Measurements from ENCODE around the gene CHORDC1.

The CHORDC1 gene

DNA sequence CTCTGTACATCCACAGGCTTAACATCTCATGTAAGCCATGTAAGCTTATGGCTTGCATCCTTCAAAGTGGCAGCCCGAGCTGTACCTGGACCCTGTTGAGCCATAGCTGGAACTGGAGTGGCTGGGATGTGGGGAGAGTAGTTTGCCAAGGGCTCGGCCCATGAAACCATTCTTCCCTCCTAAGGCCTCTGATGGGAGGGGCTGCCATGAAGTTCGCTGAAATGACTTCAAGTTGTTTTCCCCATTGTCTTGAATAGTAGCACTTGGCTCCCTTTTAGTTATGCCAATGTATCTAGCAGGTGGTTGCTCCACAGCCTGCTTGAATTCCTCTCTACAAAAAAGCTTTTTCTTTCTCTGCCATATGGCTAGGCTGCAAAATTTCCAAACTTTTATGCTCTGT is 5.2 kb upstream of the CHORDC1 start:
- peaks cover 7% of the 10 kb centered on the region; the same call in 1 of the 2 replicates for H3K4me1 ChIP-seq (ENCODE audit: low read length)
- H4K20me1 ChIP-seq (ENCODE audit: insufficient read depth, low read length) = no peaks in the 10 kb centered on the region
- H3K27ac ChIP-seq (ENCODE audit: low read length) = no peak overlapping the region
- no peaks in the 10 kb centered on the region for H3K36me3 ChIP-seq (replicated peaks; ENCODE audit: low read depth, low read length)
- H3K79me2 ChIP-seq (ENCODE audit: low read length) = peaks cover 4% of the 10 kb centered on the region
- no peak overlapping the region for H3K4me3 ChIP-seq (ENCODE audit: low read length)
- TF ChIP-seq EZH2phosphoT487 (IDR thresholded peaks at IDR 0.05; ENCODE audit: low read depth) = no peak
- TF ChIP-seq, protein P1, sequence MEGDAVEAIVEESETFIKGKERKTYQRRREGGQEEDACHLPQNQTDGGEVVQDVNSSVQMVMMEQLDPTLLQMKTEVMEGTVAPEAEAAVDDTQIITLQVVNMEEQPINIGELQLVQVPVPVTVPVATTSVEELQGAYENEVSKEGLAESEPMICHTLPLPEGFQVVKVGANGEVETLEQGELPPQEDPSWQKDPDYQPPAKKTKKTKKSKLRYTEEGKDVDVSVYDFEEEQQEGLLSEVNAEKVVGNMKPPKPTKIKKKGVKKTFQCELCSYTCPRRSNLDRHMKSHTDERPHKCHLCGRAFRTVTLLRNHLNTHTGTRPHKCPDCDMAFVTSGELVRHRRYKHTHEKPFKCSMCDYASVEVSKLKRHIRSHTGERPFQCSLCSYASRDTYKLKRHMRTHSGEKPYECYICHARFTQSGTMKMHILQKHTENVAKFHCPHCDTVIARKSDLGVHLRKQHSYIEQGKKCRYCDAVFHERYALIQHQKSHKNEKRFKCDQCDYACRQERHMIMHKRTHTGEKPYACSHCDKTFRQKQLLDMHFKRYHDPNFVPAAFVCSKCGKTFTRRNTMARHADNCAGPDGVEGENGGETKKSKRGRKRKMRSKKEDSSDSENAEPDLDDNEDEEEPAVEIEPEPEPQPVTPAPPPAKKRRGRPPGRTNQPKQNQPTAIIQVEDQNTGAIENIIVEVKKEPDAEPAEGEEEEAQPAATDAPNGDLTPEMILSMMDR (IDR thresholded peaks at IDR 0.05; ENCODE audit: low read depth, low read length) = no peak
- H2AFZ ChIP-seq (ENCODE audit: low read depth, low read length) = no peak overlapping the region
- no peaks in the 10 kb centered on the region for H3K9me3 ChIP-seq (ENCODE audit: insufficient read depth, low read length)
- H3K4me2 ChIP-seq (ENCODE audit: low read length) = no peak overlapping the region
- H3K9ac ChIP-seq (ENCODE audit: low read length) = no peak overlapping the region
- H3K27me3 ChIP-seq (ENCODE audit: low read depth, low read length) = no peaks in the 10 kb centered on the region

DNA sequence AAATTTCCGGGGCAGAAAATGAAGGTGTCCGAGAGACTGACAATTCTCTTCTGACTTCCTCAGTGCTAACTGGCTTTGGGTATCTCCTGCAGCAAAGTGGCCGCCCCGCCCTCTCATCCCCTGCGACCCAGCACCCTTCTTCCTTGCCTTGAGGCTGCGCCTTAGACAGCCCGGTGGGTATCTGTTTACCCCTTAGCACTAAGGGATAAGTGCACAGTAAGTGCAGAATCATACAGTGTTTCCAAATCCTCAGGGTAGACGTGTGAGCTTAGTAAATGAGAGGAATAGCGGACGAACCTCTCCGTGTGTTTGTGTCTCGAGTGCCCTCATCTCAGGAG is 368 bp upstream of the CHORDC1 start:
- H3K9ac ChIP-seq (ENCODE audit: low read length) = peak overlapping the region; percentile 80
- peak overlapping the region; percentile 56 for H3K27ac ChIP-seq (ENCODE audit: low read length)
- H3K4me1 ChIP-seq (ENCODE audit: low read length) = peaks cover 28% of the 10 kb centered on the region
- peak overlapping the region; percentile 76 for H3K4me2 ChIP-seq (ENCODE audit: low read length)
- H3K9me3 ChIP-seq (ENCODE audit: insufficient read depth, low read length) = no peaks in the 10 kb centered on the region
- H3K27me3 ChIP-seq (ENCODE audit: low read depth, low read length) = no peaks in the 10 kb centered on the region
- H3K79me2 ChIP-seq (ENCODE audit: low read length) = peaks cover 53% of the 10 kb centered on the region
- TF ChIP-seq, protein P1 (IDR thresholded peaks at IDR 0.05; ENCODE audit: low read depth, low read length) = no peak
- no peak for TF ChIP-seq EZH2phosphoT487 (IDR thresholded peaks at IDR 0.05; ENCODE audit: low read depth)
- H3K36me3 ChIP-seq (replicated peaks; ENCODE audit: low read depth, low read length) = peaks cover 13% of the 10 kb centered on the region
- H3K4me3 ChIP-seq (ENCODE audit: low read length) = peak overlapping the region; percentile 92
- peaks cover 25% of the 10 kb centered on the region for H4K20me1 ChIP-seq (ENCODE audit: insufficient read depth, low read length)
- H2AFZ ChIP-seq (ENCODE audit: low read depth, low read length) = peak overlapping the region; percentile 98

- H3K9ac ChIP-seq (ENCODE audit: low read length) = peak overlapping the region; percentile 80
- H3K9me3 ChIP-seq (ENCODE audit: insufficient read depth, low read length) = no peaks in the 10 kb centered on the region
- H3K4me2 ChIP-seq (ENCODE audit: low read length) = peak overlapping the region; percentile 76
- peaks cover 28% of the 10 kb centered on the region for H3K4me1 ChIP-seq (ENCODE audit: low read length)
- H3K27me3 ChIP-seq (ENCODE audit: low read depth, low read length) = no peaks in the 10 kb centered on the region
- peak overlapping the region; percentile 56 for H3K27ac ChIP-seq (ENCODE audit: low read length)
- H3K4me3 ChIP-seq (ENCODE audit: low read length) = peak overlapping the region; percentile 92
- peaks cover 13% of the 10 kb centered on the region for H3K36me3 ChIP-seq (replicated peaks; ENCODE audit: low read depth, low read length)
- H3K79me2 ChIP-seq (ENCODE audit: low read length) = peaks cover 66% of the 10 kb centered on the region
- H4K20me1 ChIP-seq (ENCODE audit: insufficient read depth, low read length) = peaks cover 31% of the 10 kb centered on the region
- H2AFZ ChIP-seq (ENCODE audit: low read depth, low read length) = 0 out of 2 replicates have a peak overlapping the region, but pooled peaks have one; percentile 28
- TF ChIP-seq, protein P1 (IDR thresholded peaks at IDR 0.05; ENCODE audit: low read depth, low read length) = no peak
- TF ChIP-seq EZH2phosphoT487 (IDR thresholded peaks at IDR 0.05; ENCODE audit: low read depth) = no peak
Measured at GRCh38 chr11:90221803-90222458, 918 bp downstream of the CHORDC1 start.

- Histone ChIP-seq H3K27me3 (ENCODE audit: low read depth, low read length) (no peaks in the 10 kb centered on the region), H3K4me3 (ENCODE audit: low read length) (no peak overlapping the region), H3K9me3 (ENCODE audit: insufficient read depth, low read length) (no peaks in the 10 kb centered on the region), H3K4me1 (ENCODE audit: low read length) (peaks cover 28% of the 10 kb centered on the region), H3K79me2 (ENCODE audit: low read length) (peaks cover 81% of the 10 kb centered on the region), H3K27ac (ENCODE audit: low read length) (no peak overlapping the region), H4K20me1 (ENCODE audit: insufficient read depth, low read length) (peaks cover 31% of the 10 kb centered on the region), H3K4me2 (ENCODE audit: low read length) (peak overlapping the region; percentile 76), H2AFZ (ENCODE audit: low read depth, low read length) (no peak overlapping the region), H3K9ac (ENCODE audit: low read length) (no peak overlapping the region), H3K36me3 (replicated peaks; ENCODE audit: low read depth, low read length) (peaks cover 21% of the 10 kb centered on the region)
- TF ChIP-seq EZH2phosphoT487 (IDR thresholded peaks at IDR 0.05; ENCODE audit: low read depth) = no peak
- TF ChIP-seq, protein P1 (IDR thresholded peaks at IDR 0.05; ENCODE audit: low read depth, low read length) = no peak
Measured at GRCh38 chr11:90220391-90220790, 2.5 kb downstream of the CHORDC1 start.

Data from OCI-LY3 (cell line).